Activated naive CD8-positive, alpha-beta T cell treated with anti-CD3 and anti-CD28 coated beads for 36 hours (primary cell): Measurements from ENCODE around the gene CCDC13. TPM values are rescaled to one million over a fixed set of nuclear protein-coding genes. Genes with fewer than 3 reads are reported as not detected.

Source experiments
- DNase-seq: peaks from one replicate; pipeline ENCODE4 v3.0.0; 2021
- H3K27ac Mint-ChIP-seq: one replicate; pipeline ENCODE4 v1.8.0; 2022; ENCODE audit warnings: mild to moderate bottlenecking, moderate library complexity, mixed read lengths
- H3K27me3 Mint-ChIP-seq: one replicate; pipeline ENCODE4 v1.8.0; 2022; ENCODE audit warnings: mild to moderate bottlenecking, mixed read lengths
- H3K36me3 Mint-ChIP-seq: one replicate; pipeline ENCODE4 v1.8.0; 2021; ENCODE audit warnings: mild to moderate bottlenecking, mixed read lengths
- H3K4me1 Mint-ChIP-seq: one replicate; pipeline ENCODE4 v1.8.0; 2021; ENCODE audit warnings: mixed read lengths
- H3K4me3 Mint-ChIP-seq: one replicate; pipeline ENCODE4 v1.8.0; 2022; ENCODE audit warnings: mild to moderate bottlenecking, moderate library complexity, mixed read lengths
- H3K9me3 Mint-ChIP-seq: one replicate; pipeline ENCODE4 v1.8.0; 2022; ENCODE audit warnings: mixed read lengths
- total RNA-seq, 2 experiments: library from RNA; stranded (reverse); gene quantifications; one replicate each; pipeline ENCODE4 v1.2.3, GENCODE V29; 2021

CCDC13 gene
- total RNA-seq, 2 experiments from 2014 or later = 0.49 TPM; not detected in 1

DNA sequence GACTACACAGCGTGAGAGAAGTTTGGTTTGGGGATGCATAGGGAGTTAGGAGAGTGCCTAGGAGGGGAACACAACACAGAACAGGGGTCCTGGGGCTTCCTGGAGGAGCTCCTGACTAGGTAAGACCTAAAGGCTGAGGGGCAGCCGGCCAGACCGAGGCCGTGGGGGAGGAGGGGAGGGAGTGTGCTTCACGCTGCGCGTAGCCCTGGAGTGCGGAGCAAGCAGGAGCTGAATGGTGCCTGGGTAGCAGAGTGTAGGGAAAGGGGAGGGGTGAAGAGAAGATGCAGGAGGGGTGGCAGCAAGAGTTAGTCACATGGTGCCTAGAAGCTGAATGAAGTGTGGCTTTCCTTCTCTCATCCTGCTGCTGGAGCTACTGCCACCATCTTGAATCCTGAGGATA lies 38.0 kb downstream of the CCDC13 start:
- Mint-ChIP-seq H3K9me3 (no peaks in the 10 kb centered on the region), H3K4me3 (no peak overlapping the region), H3K4me1 (no peaks in the 10 kb centered on the region), H3K27ac (no peak overlapping the region), H3K36me3 (no peaks in the 10 kb centered on the region), H3K27me3 (no peaks in the 10 kb centered on the region)
- no peak for DNase-seq

DNA sequence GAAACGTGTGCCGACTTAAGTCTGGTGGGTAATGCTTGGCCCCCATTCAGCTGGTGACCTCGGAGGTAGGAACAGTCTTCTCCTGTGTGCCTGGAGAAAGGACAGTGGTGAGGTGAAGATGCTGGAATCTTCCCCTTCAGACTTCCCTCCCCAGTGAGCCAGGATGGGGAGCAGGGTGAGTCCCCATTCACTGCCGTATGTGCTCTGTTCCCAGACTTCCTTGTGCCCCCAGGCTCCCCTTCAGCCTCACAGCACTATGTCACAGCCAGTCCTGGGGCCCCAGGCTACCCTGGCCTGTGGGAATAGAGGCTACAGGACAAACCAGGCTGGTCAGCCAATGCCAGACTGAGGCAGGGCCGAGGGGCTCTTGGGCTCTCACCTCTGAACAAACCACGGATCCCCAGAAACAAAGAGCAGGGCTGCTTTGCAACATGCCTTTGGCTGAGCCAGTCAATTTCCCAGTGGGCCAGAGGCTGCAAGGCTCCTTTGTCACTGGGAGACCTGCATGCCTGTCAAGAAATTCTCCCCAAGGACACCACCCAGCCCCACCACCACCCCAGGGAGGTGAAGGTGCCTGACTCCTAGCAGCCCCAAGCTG lies 38.7 kb downstream of the CCDC13 start:
- Mint-ChIP-seq H3K36me3 (no peaks in the 10 kb centered on the region), H3K27me3 (no peaks in the 10 kb centered on the region), H3K9me3 (no peaks in the 10 kb centered on the region), H3K27ac (no peak overlapping the region), H3K4me1 (no peaks in the 10 kb centered on the region), H3K4me3 (no peak overlapping the region)
- DNase-seq = no peak

DNA sequence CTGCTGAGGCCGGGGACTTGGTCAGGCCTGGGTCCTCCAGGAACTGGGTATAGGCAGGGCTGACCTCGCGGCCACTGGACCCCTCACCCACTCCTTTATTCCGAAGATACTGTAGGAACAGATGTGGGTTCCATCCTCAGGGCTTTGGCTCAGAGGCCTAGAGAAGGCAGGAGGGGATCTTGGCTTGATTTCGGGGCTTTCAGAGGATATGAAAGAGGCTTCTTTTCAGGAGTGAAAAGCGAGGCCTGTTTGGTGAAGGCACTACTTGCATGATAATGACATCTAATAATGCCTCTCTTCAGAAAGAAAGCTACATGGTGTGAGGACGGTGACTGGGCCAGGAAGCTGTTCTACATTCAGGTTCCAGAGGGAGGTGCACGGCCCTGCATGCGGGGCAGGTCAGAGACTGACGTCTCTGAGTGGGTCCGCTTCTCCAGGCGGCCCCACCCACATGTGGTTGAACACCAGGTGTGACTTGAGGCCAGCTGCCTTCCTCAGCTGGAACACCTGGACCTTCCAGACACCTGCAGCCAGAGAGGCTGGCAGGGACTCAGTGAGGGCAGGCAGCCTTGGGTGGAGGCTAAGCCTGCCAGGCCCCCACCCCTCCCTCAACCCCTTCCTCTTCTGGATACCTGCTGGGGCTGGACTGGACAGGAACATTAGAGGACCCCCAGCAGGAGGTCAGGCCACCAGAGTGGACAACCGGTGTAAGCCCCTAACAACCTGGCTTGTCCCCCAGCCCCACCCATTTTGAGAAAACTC lies 39.4 kb downstream of the CCDC13 start:
- Mint-ChIP-seq H3K36me3 (no peaks in the 10 kb centered on the region), H3K4me1 (no peaks in the 10 kb centered on the region), H3K27me3 (no peaks in the 10 kb centered on the region), H3K27ac (no peak overlapping the region), H3K4me3 (no peak overlapping the region), H3K9me3 (no peaks in the 10 kb centered on the region)
- no peak for DNase-seq

GRCh38 chr3:42732829-42733459 lies 40.1 kb downstream of the CCDC13 start:
- Mint-ChIP-seq H3K4me1 (no peaks in the 10 kb centered on the region), H3K36me3 (no peaks in the 10 kb centered on the region), H3K27ac (no peak overlapping the region), H3K4me3 (no peak overlapping the region), H3K27me3 (no peaks in the 10 kb centered on the region), H3K9me3 (no peaks in the 10 kb centered on the region)
- DNase-seq = no peak

DNA sequence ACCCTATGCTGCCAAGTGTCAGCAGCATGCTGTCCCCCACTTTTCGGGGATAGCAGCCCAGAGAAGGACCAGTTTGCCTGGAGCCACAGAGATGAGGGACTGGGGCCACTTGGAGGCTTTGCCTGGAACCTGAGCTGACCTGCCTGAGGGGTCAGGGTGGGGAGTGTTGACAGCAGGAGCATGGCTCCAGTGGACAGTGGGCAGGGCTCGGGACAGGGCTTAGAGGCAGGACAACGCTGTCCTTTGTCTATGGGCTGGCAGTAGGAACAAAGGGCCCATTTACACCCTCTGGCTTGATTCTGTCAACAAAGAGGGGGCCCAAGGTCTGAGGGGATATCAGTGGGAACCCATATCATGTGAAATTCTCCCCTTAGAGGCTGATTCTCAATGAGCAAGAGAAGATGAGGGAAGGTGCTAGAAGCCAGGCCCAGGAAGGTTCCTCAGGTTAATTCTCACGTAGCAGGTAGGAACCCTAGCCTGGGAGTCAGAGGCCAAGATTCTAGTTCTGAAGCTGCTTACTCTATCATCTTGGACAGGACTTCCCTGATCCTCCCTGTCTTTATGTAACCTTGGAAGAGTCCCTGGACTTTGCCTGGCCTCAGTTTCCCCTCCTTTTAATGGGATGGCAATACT lies 40.7 kb downstream of the CCDC13 start:
- DNase-seq = no peak
- H3K9me3 Mint-ChIP-seq = no peaks in the 10 kb centered on the region
- H3K4me1 Mint-ChIP-seq = no peaks in the 10 kb centered on the region
- H3K36me3 Mint-ChIP-seq = no peaks in the 10 kb centered on the region
- H3K27ac Mint-ChIP-seq = no peak overlapping the region
- no peak overlapping the region for H3K4me3 Mint-ChIP-seq
- H3K27me3 Mint-ChIP-seq = no peaks in the 10 kb centered on the region

- Mint-ChIP-seq H3K9me3 (no peaks in the 10 kb centered on the region), H3K27me3 (no peaks in the 10 kb centered on the region), H3K4me3 (no peak overlapping the region), H3K27ac (no peak overlapping the region), H3K4me1 (no peaks in the 10 kb centered on the region), H3K36me3 (no peaks in the 10 kb centered on the region)
- DNase-seq = no peak
These were observed 41.4 kb downstream of the CCDC13 start for GRCh38 chr3:42731476-42732195.

DNA sequence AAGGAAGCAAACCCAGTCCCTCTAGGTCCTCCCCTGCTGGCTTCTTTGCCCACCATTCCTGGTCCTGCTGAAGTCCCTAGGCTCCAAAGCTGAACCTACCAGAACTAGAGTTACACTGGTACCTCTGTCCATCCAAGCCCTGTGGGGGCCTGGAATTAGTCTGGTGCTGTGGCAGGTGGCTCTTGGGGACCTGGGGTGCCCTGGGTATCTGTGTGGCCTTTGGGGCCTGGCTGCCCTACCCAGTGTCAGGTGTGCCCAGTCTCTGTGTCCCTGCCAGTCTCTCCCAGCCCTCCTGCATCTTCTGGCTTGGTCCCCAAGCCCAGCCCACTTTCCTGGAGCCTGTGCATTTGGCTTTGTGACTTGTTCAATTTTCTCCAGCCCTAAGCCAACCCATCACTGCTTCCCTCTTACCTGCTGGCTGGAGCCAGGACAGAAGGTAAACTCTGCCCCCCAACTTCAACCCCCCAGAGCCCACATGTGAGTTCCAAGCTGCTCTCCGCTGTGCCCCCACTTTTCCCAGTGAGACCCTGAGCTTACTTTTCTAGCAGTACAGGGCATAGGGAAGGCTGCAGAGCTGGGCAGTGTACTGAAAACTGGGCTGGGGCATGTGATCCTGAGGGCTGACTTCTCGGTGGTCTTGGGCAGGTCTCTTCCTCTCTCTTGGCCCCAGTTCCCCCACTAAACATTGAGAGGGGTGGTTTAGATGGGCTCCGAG lies 42.2 kb downstream of the CCDC13 start:
- Mint-ChIP-seq H3K27ac (no peak overlapping the region), H3K4me3 (no peak overlapping the region), H3K9me3 (no peaks in the 10 kb centered on the region), H3K27me3 (no peaks in the 10 kb centered on the region), H3K4me1 (no peaks in the 10 kb centered on the region), H3K36me3 (no peaks in the 10 kb centered on the region)
- DNase-seq = no peak

- Mint-ChIP-seq H3K4me3 (no peak overlapping the region), H3K27ac (no peak overlapping the region), H3K9me3 (no peaks in the 10 kb centered on the region), H3K27me3 (no peaks in the 10 kb centered on the region), H3K4me1 (no peaks in the 10 kb centered on the region), H3K36me3 (no peaks in the 10 kb centered on the region)
- DNase-seq = no peak
These were observed 42.8 kb downstream of the CCDC13 start for GRCh38 chr3:42730294-42730693.

DNA sequence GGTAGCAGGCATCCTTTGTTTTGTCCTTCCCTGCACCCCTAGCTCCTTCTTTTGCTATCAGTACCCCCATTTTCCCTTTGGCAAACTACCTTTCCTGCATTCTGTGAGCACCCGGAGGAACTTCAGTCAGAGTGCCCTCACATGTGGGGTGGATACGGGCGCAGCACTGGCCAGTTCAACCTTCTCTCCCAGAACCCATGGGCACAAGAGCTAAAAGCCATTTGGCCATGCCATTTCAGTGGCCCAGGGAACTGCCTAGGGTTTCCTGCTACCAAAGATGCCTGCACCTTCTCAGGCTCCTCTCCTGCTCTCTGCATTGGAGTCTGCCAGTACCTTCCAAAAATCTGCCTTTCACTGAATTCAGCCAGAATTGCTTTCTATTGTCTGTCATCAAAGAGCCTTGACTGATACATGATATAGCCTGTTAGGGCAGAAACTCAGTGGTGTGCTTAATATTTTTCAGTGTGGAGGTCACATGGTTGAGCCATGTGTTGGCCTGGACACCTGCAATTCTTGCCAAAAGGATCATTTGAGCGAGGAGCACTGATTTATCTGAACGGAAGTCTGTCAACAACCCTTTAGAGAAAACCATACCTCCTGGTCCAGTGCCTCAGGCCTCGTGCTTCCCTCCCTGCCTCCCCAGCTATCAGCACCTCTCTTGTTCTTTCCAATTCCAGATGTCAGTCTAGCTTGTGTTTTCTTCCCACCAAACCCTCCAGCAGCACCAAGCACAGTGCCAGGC lies 43.5 kb downstream of the CCDC13 start:
- no peaks in the 10 kb centered on the region for H3K4me1 Mint-ChIP-seq
- H3K27ac Mint-ChIP-seq = no peak overlapping the region
- no peak overlapping the region for H3K4me3 Mint-ChIP-seq
- no peaks in the 10 kb centered on the region for H3K9me3 Mint-ChIP-seq
- H3K27me3 Mint-ChIP-seq = no peaks in the 10 kb centered on the region
- no peaks in the 10 kb centered on the region for H3K36me3 Mint-ChIP-seq
- no peak for DNase-seq

DNA sequence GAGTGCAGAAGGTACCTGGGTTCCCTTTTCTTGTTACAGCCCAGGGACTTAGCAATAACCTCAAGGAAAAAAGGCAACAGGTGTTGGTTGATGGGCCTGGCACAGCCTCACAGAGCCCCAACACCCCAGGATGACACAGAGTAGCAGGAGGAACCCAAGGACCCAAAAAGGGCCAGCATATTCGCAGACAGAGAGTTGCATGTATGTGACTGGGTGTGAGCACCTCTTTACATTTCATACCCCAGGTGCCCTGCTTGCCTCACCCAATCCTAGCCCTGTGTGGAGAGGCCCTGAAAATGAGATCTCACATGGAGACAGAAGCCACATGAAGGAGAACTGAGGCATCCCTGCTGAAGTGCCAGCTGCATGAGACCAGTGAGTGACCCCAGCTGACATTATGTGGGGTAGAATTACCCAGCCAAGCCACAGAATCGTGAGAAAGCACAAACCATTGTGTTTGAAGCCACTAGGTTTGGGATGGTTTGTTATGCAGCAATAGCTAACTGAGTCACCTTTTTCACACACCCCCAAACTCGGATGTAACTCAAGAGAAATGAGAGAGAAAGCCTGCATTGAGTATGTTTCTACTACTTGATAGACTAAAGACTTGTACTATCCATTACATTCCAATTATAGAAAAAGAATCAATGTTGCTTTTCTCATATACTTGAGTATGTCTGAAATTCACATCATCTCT lies 44.2 kb downstream of the CCDC13 start:
- no peak for DNase-seq
- H3K9me3 Mint-ChIP-seq = no peaks in the 10 kb centered on the region
- peaks cover 3% of the 10 kb centered on the region for H3K27me3 Mint-ChIP-seq
- H3K27ac Mint-ChIP-seq = no peak overlapping the region
- no peaks in the 10 kb centered on the region for H3K36me3 Mint-ChIP-seq
- H3K4me1 Mint-ChIP-seq = no peaks in the 10 kb centered on the region
- H3K4me3 Mint-ChIP-seq = no peak overlapping the region

- H3K27ac Mint-ChIP-seq = no peak overlapping the region
- H3K4me1 Mint-ChIP-seq = no peaks in the 10 kb centered on the region
These were observed 45.0 kb downstream of the CCDC13 start for GRCh38 chr3:42728056-42728455.

GRCh38 chr3:42725454-42725853 lies 47.6 kb downstream of the CCDC13 start:
- Mint-ChIP-seq H3K4me3 (no peak overlapping the region), H3K27ac (no peak overlapping the region), H3K4me1 (no peaks in the 10 kb centered on the region), H3K27me3 (peaks cover 7% of the 10 kb centered on the region), H3K36me3 (no peaks in the 10 kb centered on the region), H3K9me3 (no peaks in the 10 kb centered on the region)
- no peak for DNase-seq

More at GRCh38 chr3:42728056-42728455, 45.0 kb downstream of the CCDC13 start:
- no peak for DNase-seq
- no peaks in the 10 kb centered on the region for H3K36me3 Mint-ChIP-seq
- no peak overlapping the region for H3K4me3 Mint-ChIP-seq
- no peaks in the 10 kb centered on the region for H3K9me3 Mint-ChIP-seq
- peaks cover 5% of the 10 kb centered on the region for H3K27me3 Mint-ChIP-seq

DNA sequence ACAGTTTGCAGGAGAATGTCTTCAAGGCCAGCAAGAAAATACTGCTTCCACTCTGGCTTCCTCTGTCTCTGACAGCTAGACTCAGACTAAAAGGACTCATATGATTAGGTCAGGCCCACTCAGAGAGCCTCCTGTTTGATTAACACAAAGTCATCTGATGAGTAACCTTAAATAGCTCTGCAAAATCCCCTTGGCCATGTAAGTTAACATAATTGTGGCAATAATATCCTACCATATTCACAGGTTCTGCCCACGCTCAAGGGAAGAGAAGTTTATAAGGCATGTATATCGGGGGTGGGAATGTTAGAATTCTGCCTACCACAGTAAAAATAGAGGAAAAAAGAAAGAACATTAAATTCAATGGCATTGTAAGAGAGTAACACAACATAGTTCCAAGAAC lies 49.8 kb downstream of the CCDC13 start:
- Mint-ChIP-seq H3K4me3 (no peak overlapping the region), H3K36me3 (no peaks in the 10 kb centered on the region), H3K27me3 (peaks cover 7% of the 10 kb centered on the region), H3K4me1 (no peaks in the 10 kb centered on the region), H3K27ac (no peak overlapping the region), H3K9me3 (no peaks in the 10 kb centered on the region)
- no peak for DNase-seq
